Cardiac muscle cell (in vitro differentiated cells and primary cell): Measurements from ENCODE around the gene CELSR1. TPM values are rescaled to one million over a fixed set of nuclear protein-coding genes. Genes with fewer than 3 reads are reported as not detected.
"Not testable (repeated sequence)": the region's sequence is repeated elsewhere in the genome, so short reads cannot be mapped to it uniquely, and the experiment has no call there.

Experiments used
- DNase-seq, 2 donors: peaks; one replicate each; pipeline versions ENCODE4 v3.0.0 to v3.0.0-alpha.2; 2010 to 2017; ENCODE audit warnings: low read depth in 1 of 2, low spot score in 1 of 2
- H3K27ac ChIP-seq: fragments of 200-600 bp; sonication (generic); 2 replicates; pipeline ENCODE4 v1.5.1; 2016
- H3K27me3 ChIP-seq: fragments of 200-600 bp; sonication (generic); 2 replicates; pipeline ENCODE4 v1.6.0; 2016; ENCODE audit warnings: control low read depth
- H3K36me3 ChIP-seq: fragments of 200-600 bp; sonication (generic); 2 replicates; pipeline ENCODE4 v1.5.1; 2016; ENCODE audit warnings: control low read depth
- H3K4me1 ChIP-seq: fragments of 200-600 bp; sonication (generic); 2 replicates; pipeline ENCODE4 v1.8.1; 2017; ENCODE audit warnings: low read depth, mild to moderate bottlenecking, mixed run types
- H3K4me3 ChIP-seq: fragments of 200-600 bp; sonication (generic); 2 replicates; pipeline ENCODE4 v1.5.1; 2016; ENCODE audit warnings: mild to moderate bottlenecking
- H3K9me3 ChIP-seq: fragments of 200-600 bp; sonication (generic); 2 replicates; pipeline ENCODE4 v1.5.1; 2017; ENCODE audit warnings: low read depth, mild to moderate bottlenecking, control low read depth
- polyA plus RNA-seq: library from polyadenylated mRNA; unstranded; fragments of >200 nt; fragmentation: Nextera tagmentation; extraction: Ambion mirVana; gene quantifications from 2 replicates; pipeline ENCODE4 v1.2.1, GENCODE V29; 2016
- total RNA-seq: library from RNA; depleted of rRNA; stranded (reverse); fragments of >200 nt; gene quantifications from 2 replicates; pipeline ENCODE4 v1.2.3, GENCODE V29; 2016
- TF ChIP-seq, protein P1 (sequence below): IDR thresholded peaks from 2 replicates; pipeline ENCODE4 v1.5.1; 2012; ENCODE audit warnings: low read depth, mild to moderate bottlenecking, low read length

Gene CELSR1
- total and polyA plus RNA-seq, 2 experiments from 2014 or later: 9.0 to 37.4 TPM

DNA sequence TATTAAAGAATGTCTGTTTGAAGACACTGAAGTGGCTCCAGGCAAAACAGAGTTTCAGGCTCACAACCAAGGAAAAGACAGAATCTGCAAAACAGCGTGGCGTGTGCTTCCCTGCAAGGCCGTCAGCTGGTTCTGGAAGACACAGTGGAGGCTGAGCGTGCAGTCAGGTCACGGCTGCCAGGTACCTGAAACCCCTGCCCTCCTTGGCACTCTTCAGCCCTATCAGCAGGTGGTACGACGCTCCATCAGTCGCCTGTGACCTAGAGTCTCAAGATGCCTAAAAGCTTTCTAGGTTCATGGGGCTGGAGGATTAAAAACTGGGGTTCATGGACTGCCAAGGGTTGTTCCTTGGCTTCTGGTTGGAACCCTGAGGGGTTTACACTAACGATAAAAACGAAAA is 136.1 kb downstream of the CELSR1 start:
- TF ChIP-seq, protein P1, sequence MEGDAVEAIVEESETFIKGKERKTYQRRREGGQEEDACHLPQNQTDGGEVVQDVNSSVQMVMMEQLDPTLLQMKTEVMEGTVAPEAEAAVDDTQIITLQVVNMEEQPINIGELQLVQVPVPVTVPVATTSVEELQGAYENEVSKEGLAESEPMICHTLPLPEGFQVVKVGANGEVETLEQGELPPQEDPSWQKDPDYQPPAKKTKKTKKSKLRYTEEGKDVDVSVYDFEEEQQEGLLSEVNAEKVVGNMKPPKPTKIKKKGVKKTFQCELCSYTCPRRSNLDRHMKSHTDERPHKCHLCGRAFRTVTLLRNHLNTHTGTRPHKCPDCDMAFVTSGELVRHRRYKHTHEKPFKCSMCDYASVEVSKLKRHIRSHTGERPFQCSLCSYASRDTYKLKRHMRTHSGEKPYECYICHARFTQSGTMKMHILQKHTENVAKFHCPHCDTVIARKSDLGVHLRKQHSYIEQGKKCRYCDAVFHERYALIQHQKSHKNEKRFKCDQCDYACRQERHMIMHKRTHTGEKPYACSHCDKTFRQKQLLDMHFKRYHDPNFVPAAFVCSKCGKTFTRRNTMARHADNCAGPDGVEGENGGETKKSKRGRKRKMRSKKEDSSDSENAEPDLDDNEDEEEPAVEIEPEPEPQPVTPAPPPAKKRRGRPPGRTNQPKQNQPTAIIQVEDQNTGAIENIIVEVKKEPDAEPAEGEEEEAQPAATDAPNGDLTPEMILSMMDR: no peak
- no peaks in the 10 kb centered on the region for H3K27me3 ChIP-seq
- no peak overlapping the region for H3K4me3 ChIP-seq
- H3K27ac ChIP-seq: no peak overlapping the region
- no peaks in the 10 kb centered on the region for H3K9me3 ChIP-seq
- DNase-seq: no peak
- H3K36me3 ChIP-seq: no peaks in the 10 kb centered on the region
- no peaks in the 10 kb centered on the region for H3K4me1 ChIP-seq

DNA sequence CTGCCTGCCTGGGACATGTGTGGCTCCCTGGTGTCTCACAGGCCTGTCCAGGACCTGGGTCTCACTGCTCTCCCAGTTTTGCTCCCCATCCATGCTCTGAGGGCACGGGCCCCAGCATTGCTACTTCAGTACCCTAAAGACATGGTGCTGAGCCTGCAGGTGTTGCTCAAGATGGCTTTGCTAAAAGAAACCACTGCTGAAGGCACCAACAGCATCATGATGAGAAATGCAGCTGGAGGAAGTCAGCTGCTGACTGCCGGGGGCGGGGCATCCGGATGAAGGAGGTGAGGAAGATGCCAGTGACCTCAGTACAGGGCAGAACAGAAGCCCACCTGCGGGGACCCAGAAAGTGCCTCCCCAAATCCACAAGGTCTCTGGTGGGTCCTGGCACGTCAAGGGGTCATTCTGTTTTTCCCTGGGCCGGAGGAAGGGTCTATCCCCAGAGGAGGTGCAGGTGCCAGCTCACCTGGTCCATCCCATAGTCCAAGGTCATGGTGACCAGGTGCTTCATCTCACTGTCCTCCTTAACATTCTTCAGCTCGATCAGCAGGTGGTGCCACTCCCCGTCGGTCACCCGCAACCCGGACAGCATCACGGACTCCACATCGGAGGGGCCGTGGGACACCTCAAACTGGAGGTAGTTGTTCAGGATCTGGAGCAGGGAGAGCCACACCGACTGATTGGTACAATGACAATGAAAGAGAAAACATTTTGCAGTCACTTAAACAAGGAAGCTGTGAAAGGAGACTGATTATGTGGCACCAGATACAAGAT is 138.0 kb downstream of the CELSR1 start:
- DNase-seq: no peak
- Histone ChIP-seq H3K27me3 (no peaks in the 10 kb centered on the region), H3K4me3 (no peak overlapping the region), H3K36me3 (peaks cover 3% of the 10 kb centered on the region), H3K4me1 (no peaks in the 10 kb centered on the region), H3K27ac (no peak overlapping the region), H3K9me3 (no peaks in the 10 kb centered on the region)
- TF ChIP-seq, protein P1: no peak

- no peaks in the 10 kb centered on the region for H3K9me3 ChIP-seq
- no peak for DNase-seq
- H3K4me3 ChIP-seq: no peak overlapping the region
- H3K27me3 ChIP-seq: no peaks in the 10 kb centered on the region
- TF ChIP-seq, protein P1: no peak
- no peaks in the 10 kb centered on the region for H3K4me1 ChIP-seq
- H3K36me3 ChIP-seq: peaks cover 3% of the 10 kb centered on the region
- no peak overlapping the region for H3K27ac ChIP-seq
Measured at GRCh38 chr22:46397951-46398350, 139.5 kb downstream of the CELSR1 start.

- H3K9me3 ChIP-seq: no peaks in the 10 kb centered on the region
- TF ChIP-seq, protein P1: no peak
- DNase-seq: no peak
- H3K27me3 ChIP-seq: no peaks in the 10 kb centered on the region
- no peak overlapping the region for H3K4me3 ChIP-seq
- no peak overlapping the region for H3K27ac ChIP-seq
- no peaks in the 10 kb centered on the region for H3K4me1 ChIP-seq
- H3K36me3 ChIP-seq: peaks cover 3% of the 10 kb centered on the region
Measured at GRCh38 chr22:46397514-46397913, 139.9 kb downstream of the CELSR1 start.

- not testable (repeated sequence) for H3K27ac ChIP-seq, H3K36me3 ChIP-seq, H3K9me3 ChIP-seq, H3K4me1 ChIP-seq, H3K4me3 ChIP-seq, H3K27me3 ChIP-seq, DNase-seq
Measured at GRCh38 chr22:46397049-46397448, 140.4 kb downstream of the CELSR1 start.

DNA sequence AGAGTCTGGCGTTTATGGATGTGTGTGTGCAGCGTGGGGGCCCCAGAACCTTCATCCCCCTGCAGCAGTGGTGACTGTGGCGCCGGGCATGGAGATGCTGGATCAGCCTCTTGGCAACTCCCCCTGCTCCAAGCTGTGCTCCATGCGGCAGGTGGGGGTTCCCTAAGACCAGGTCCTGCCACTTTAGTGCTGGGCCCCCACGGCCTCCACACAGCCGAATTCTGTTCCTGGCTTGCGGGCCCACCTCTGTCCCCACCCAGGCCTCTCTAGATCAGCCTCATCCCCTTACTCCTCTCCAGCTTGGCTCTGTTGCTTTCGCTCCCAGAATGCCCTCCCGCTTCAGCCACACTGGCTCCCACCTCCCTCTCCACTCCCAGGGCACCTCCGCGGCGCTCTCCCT is 142.3 kb downstream of the CELSR1 start:
- Histone ChIP-seq H3K4me1 (no peaks in the 10 kb centered on the region), H3K27me3 (no peaks in the 10 kb centered on the region), H3K4me3 (no peak overlapping the region), H3K9me3 (no peaks in the 10 kb centered on the region), H3K36me3 (peaks cover 3% of the 10 kb centered on the region), H3K27ac (no peak overlapping the region)
- TF ChIP-seq, protein P1: no peak
- no peak for DNase-seq
